Stimulated activated CD8-positive, alpha-beta memory T cell treated with anti-CD3 and anti-CD28 coated beads, Interleukin-4, amount 100 ng/mL, for 4 hours (primary cell): ENCODE data around the gene SMARCB1.

Experiments
- DNase-seq, 2 donors: peaks; one replicate each; pipeline ENCODE4 v3.0.0-alpha.2; 2020; ENCODE audit warnings: low read depth in 2 of 2, low spot score in 1 of 2

Gene SMARCB1

DNA sequence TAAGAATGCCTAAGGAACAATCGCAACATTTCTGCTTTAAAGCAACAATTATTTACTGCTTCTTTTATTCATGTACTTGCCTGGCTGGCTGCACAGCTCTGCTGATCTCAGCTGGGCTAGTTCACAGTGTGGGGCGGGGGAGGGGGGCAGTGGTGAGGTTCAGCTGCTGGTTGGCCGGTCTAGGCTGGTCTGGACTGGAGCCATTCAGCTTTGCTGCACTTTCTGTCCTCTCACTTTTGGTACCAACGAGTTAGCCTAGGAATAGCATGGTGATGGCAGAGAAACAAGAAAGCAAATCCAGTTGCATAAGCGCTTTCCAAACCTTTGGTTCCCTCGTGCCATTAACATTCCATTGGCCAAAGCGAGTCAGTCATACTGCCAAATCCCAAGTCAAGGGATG, 91.5 kb downstream of the SMARCB1 start:
- DNase-seq, result no peak

DNA sequence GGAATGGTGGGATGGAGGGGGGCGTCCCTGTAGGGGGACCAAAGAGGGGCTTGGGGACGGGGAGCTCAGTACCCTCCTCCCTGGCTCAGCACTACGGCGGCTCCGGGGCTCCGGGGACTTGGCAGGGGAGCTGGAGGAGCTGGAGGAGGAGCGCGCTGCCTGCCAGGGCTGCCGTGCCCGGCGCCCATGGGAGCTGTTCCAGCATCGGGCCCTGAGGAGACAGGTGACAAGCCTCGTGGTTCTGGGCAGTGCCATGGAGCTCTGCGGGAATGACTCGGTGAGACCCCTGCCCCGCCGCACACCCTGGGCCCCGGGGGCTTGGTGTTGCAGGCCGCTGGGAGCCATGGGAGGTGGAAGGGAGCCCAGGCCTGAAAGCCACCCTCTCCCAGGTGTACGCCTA, 95.6 kb downstream of the SMARCB1 start:
- DNase-seq, result no peak

DNA sequence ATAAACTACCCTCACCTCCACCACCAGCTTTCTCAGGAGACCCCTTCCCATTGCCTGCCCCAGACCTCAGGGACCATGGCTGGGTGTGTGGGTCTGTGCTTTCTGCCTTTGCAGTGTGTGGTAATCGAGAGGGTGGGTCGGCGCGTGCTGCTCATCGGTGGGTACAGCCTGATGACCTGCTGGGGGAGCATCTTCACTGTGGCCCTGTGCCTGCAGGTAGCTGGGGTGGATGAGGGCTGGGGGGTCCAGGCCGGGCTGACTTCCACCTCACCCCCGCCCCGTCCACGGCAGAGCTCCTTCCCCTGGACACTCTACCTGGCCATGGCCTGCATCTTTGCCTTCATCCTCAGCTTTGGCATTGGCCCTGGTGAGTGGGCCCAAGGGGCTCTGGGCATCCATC, 96.9 kb downstream of the SMARCB1 start:
- no peak for DNase-seq

DNA sequence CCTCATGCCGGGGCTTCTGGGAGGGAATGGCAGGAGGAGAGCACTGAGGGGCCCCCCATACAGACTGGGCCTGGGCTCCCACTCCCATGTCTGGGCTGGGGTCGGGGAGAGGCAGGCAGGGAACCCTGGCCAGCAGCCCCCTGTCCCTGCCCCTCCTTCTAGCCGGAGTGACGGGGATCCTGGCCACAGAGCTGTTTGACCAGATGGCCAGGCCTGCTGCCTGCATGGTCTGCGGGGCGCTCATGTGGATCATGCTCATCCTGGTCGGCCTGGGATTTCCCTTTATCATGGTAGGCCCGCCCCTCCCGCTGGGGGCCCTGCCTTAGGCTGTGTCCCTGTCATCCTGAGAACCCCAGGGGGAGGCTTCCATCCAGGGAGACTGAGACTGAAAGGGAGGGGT, 97.4 kb downstream of the SMARCB1 start:
- DNase-seq, result no peak
